Activated CD4-positive, alpha-beta T cell treated with anti-CD3 and anti-CD28 coated beads for 36 hours (primary cell): ENCODE data around the gene FXYD5. TPM values are rescaled to one million over a fixed set of nuclear protein-coding genes. Genes with fewer than 3 reads are reported as not detected.
A peak's percentile ranks its signal among the peaks of the same experiment; 100 is the strongest.
"Not testable (repeated sequence)": the region's sequence is repeated elsewhere in the genome, so short reads cannot be mapped to it uniquely, and the experiment has no call there.

Source experiments
- ATAC-seq: fragments of 200-7000 bp; cut with Tn5 transposase; one replicate; pipeline ENCODE4 v1.10.0; 2021; ENCODE audit warnings: mild to moderate bottlenecking, moderate library complexity
- CTCF ChIA-PET: fragments of 350-600 bp; sonication (Branson Sonifier 250); formaldehyde crosslinking; loops from one replicate; lab custom pipeline; 2021; ENCODE audit warnings: antibody characterized with exemption; lab: Charles Lee
- POLR2A ChIA-PET: fragments of 350-600 bp; sonication (Branson Sonifier 250); formaldehyde crosslinking; loops from one replicate; lab custom pipeline; 2021; ENCODE audit warnings: antibody characterized with exemption, inconsistent platforms; lab: Charles Lee
- DNase-seq: peaks from one replicate; pipeline ENCODE4 v3.0.0-alpha.2; 2020
- H3K27ac Mint-ChIP-seq: one replicate; pipeline ENCODE4 v1.8.0; 2021; ENCODE audit warnings: mixed read lengths
- H3K27me3 Mint-ChIP-seq: one replicate; pipeline ENCODE4 v1.8.0; 2021; ENCODE audit warnings: mixed read lengths
- H3K36me3 Mint-ChIP-seq: one replicate; pipeline ENCODE4 v1.8.0; 2021; ENCODE audit warnings: low read depth, mixed read lengths
- H3K4me1 Mint-ChIP-seq: one replicate; pipeline ENCODE4 v1.8.0; 2021; ENCODE audit warnings: mixed read lengths
- H3K4me3 Mint-ChIP-seq: one replicate; pipeline ENCODE4 v1.8.0; 2021; ENCODE audit warnings: mild to moderate bottlenecking, moderate library complexity, mixed read lengths
- H3K9me3 Mint-ChIP-seq: one replicate; pipeline ENCODE4 v1.8.0; 2021; ENCODE audit warnings: low read depth, mixed read lengths
- intact Hi-C, 2 experiments: fragments of 100-400 bp; cut with DNase I in 1 of 2; cut with micrococcal nuclease in 1 of 2; formaldehyde crosslinking; loops; one replicate each; pipeline versions ENCODE4 v1.14.2 to v1.15.1; 2022 to 2024; cut with DNase I, micrococcal nuclease
- total RNA-seq, 2 experiments: library from RNA; stranded (reverse); gene quantifications; one replicate each; pipeline ENCODE4 v1.2.3, GENCODE V29; 2021

The FXYD5 gene
- total RNA-seq, 2 experiments from 2014 or later: 261 to 358 TPM

DNA sequence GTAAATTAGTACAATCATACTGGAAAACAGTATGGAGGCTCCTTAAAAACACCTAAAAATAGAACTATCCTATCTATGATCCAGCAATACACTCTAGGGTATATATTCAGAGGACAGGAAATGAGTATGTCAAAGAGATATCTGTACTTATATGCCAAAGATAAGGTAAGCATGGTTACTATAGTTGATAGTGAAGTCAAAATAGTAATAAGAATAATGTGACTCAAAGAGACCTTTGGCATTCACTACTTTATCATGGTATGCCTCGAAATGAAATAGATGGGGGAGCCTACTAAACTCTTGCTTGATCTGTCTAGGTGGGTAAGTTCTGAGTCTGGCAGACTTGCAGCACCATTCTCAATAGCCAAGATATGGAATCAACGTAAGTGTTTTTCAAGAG, 30.3 kb downstream of the FXYD5 start:
- intact Hi-C loops: no loop called here
- peak; percentile 77 for ATAC-seq
- Mint-ChIP-seq H3K36me3 (no peaks in the 10 kb centered on the region), H3K4me3 (no peak overlapping the region), H3K4me1 (peaks cover 10% of the 10 kb centered on the region), H3K27me3 (no peaks in the 10 kb centered on the region), H3K27ac (no peak overlapping the region), H3K9me3 (peaks cover 9% of the 10 kb centered on the region)
- no peak for DNase-seq
- ChIA-PET CTCF (no interaction called here), POLR2A (no interaction called here)

DNA sequence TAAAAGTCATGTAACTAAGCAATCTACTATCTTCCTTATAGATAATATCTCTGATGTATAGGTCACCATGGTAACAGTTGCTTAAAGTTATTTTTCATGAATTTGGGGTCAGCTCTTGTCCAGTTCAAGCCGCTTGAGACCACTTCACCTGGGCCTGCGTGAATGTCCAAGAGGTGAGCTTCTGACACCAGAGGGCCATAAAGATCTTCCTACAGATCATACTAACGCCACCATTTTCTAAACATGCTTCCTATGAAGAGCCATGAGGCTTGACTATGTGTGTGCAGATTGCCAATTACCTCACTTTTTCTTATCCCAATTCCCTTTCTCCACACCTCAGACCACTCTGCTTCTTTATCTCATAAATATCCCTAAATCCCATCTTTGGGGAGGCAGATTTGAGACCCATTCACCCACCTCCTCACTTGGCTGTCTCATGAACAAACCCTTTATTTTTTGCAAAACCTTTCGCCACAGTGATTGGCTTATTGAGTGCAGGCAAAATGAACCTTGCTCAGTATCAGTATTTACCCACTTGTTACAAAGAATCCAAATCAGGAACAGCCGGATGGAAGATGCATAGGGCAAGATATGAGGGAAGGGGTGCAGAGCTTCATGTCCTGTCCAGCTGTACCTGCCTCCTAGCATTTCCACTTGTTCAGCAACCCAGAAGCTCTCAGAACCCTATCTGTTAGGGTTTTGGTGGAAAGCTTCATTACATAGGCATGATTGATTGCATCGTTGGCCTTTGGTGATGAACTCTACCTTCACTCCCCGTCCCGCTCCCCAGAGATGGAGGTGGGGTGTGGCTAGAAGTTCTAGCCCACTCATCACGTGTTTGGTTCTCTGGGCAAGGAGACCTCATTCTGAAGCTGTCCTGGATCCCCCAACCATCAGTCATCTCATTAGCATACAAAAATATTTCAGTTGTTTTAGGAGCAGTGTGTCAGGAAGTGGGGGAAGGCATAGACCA, 39.8 kb downstream of the FXYD5 start:
- no peak overlapping the region for H3K27ac Mint-ChIP-seq
- ChIA-PET CTCF (interaction anchor here (1.1 to 1.8 kb wide), 2 partner anchors 11 to 53 kb away, joined by 3 to 6 read pairs; no protein-coding TSS in a partner anchor), POLR2A (no interaction called here)
- no peaks in the 10 kb centered on the region for H3K27me3 Mint-ChIP-seq
- H3K4me1 Mint-ChIP-seq: peaks cover 3% of the 10 kb centered on the region
- intact Hi-C loops: no loop called here
- H3K36me3 Mint-ChIP-seq: no peaks in the 10 kb centered on the region
- ATAC-seq (no peak), DNase-seq (no peak)
- H3K9me3 Mint-ChIP-seq: peaks cover 2% of the 10 kb centered on the region
- no peak overlapping the region for H3K4me3 Mint-ChIP-seq

DNA sequence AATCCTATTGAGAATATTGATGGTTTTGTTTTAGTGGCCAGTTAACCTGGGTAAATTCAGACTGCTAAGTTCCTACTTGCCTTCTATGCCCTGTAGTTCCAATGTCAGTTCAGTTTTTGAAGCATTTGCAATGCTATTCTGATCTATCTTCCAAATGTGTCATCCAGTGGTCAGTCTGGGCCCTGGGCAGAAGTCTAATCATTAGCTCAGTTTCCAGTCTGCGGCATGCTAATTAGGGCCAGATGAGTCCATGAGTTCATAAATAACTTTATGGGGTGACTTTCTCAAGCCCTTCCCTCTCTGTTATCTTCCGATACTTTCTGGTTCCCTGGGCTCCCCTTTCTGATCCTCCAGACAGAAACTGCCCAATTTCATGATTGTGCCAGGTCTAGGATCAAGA, 41.3 kb downstream of the FXYD5 start:
- ChIA-PET POLR2A (no interaction called here), CTCF (interaction anchor here (1.8 kb wide), 1 partner anchor 55 kb away, joined by 6 read pairs; no protein-coding TSS in a partner anchor)
- H3K4me1 Mint-ChIP-seq: peaks cover 4% of the 10 kb centered on the region
- H3K36me3 Mint-ChIP-seq: no peaks in the 10 kb centered on the region
- H3K4me3 Mint-ChIP-seq: no peak overlapping the region
- DNase-seq (no peak), ATAC-seq (no peak)
- H3K9me3 Mint-ChIP-seq: peaks cover 2% of the 10 kb centered on the region
- intact Hi-C loops: no loop called here
- H3K27ac Mint-ChIP-seq: no peak overlapping the region
- no peaks in the 10 kb centered on the region for H3K27me3 Mint-ChIP-seq

DNA sequence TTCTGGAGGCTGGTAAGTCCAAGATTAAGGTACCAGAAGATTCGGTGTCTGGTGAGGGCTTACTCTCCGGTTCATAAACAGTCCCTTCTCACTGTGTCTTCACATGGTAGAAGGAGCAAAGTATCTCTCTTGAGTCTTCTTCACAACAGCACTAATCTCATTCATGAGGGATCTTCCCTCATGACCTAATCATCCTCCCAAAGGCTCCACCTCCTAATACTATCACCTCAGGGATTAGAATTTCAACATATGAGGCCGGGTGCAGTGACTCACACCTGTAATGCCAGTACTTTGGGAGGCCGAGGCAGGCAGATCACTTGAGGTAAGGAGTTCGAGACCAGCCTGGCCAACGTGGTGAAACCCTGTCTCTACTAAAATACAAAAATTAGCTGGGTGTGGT, 42.3 kb downstream of the FXYD5 start:
- H3K36me3 Mint-ChIP-seq, H3K4me3 Mint-ChIP-seq, H3K27me3 Mint-ChIP-seq, H3K9me3 Mint-ChIP-seq, CTCF ChIA-PET, DNase-seq, intact Hi-C loops, H3K27ac Mint-ChIP-seq, POLR2A ChIA-PET: not testable (repeated sequence)
- peaks cover 11% of the 10 kb centered on the region for H3K4me1 Mint-ChIP-seq
- peak; percentile 44 for ATAC-seq

DNA sequence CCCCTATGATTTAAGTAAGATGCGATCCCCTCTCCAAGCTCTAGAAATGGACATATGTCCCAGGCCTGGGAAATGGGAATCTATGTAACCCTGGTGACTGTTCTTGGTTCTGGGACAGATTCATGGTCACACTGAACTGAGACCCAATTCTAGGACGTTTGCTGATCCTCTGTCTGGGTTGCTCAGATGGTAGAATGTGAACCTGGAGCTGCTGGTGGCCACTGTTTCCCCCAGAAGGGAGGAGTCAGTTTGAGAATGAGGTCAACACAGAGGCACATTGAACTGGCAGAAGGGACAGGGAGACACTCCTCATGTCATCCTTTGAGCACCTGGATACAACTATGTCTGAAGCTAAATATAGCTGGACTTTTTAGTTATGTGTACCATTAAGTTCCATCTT, 44.9 kb downstream of the FXYD5 start:
- H3K4me3 Mint-ChIP-seq: no peak overlapping the region
- H3K27me3 Mint-ChIP-seq: no peaks in the 10 kb centered on the region
- H3K9me3 Mint-ChIP-seq: no peaks in the 10 kb centered on the region
- ChIA-PET POLR2A (no interaction called here), CTCF (interaction anchor here (0.7 to 1.2 kb wide), 5 partner anchors 8 to 73 kb away, joined by 3 to 5 read pairs (median 4); no protein-coding TSS in a partner anchor)
- no peaks in the 10 kb centered on the region for H3K36me3 Mint-ChIP-seq
- intact Hi-C loops: no loop called here
- DNase-seq: no peak
- peaks cover 31% of the 10 kb centered on the region for H3K4me1 Mint-ChIP-seq
- ATAC-seq: no peak
- H3K27ac Mint-ChIP-seq: no peak overlapping the region

DNA sequence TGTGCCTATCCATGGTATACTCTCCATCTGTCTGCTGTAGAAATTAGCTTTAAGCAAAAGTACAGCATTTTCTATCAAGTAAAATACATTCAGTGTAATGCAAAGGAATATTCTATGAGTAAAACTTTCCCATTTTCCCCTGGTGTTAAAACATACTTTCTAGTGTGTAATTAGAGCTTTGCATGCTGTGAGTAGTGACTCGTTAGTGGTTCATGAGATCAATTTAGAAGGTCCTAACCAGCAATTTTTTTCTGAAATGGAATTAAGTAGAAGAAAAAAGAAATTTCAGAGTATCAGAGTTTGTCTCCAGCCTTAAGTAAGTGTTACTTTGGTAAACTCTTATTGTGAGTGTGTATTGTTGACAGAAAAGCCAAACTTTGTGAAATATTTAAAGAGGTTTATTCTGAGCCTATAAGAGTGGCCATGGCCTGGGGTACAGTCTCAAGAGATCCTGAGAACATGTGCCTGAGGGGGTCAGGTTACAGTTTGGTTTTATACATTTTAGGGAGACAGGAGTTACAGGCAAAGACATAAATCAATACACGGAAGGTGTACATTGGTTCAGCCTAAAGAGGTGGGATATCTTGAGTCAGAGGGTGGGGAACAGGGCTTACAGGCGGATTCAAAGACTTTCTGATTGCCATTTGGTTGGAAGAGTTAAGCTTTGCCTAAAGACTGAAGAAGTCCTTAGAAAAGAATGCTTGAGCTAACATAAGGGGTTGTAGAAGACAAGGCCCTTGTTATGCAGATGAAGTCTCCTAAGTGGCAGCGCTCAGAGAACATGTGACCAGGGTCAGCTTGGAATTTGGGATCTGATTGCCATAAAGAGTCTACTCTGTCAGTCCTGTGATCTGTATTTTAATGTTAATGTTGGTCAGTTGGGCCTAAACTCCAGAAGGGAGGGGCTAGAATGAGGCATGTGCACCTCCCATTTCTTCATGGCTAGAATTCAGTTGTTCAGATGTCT, 48.5 kb downstream of the FXYD5 start:
- no peaks in the 10 kb centered on the region for H3K9me3 Mint-ChIP-seq
- DNase-seq: no peak
- ChIA-PET POLR2A (interaction anchor here (1.1 kb wide), 1 partner anchor 11 kb away, joined by 4 read pairs; no protein-coding TSS in a partner anchor), CTCF (interaction anchor here (0.6 to 1.1 kb wide), 5 partner anchors 14 to 156 kb away, joined by 3 to 4 read pairs (median 3); partner anchors contain the start of gene FXYD5)
- peaks cover 66% of the 10 kb centered on the region for H3K4me1 Mint-ChIP-seq
- H3K27ac Mint-ChIP-seq: peak overlapping the region; percentile 95
- no peak for ATAC-seq
- peaks cover 2% of the 10 kb centered on the region for H3K36me3 Mint-ChIP-seq
- H3K4me3 Mint-ChIP-seq: no peak overlapping the region
- no peaks in the 10 kb centered on the region for H3K27me3 Mint-ChIP-seq
- intact Hi-C loops: no loop called here

DNA sequence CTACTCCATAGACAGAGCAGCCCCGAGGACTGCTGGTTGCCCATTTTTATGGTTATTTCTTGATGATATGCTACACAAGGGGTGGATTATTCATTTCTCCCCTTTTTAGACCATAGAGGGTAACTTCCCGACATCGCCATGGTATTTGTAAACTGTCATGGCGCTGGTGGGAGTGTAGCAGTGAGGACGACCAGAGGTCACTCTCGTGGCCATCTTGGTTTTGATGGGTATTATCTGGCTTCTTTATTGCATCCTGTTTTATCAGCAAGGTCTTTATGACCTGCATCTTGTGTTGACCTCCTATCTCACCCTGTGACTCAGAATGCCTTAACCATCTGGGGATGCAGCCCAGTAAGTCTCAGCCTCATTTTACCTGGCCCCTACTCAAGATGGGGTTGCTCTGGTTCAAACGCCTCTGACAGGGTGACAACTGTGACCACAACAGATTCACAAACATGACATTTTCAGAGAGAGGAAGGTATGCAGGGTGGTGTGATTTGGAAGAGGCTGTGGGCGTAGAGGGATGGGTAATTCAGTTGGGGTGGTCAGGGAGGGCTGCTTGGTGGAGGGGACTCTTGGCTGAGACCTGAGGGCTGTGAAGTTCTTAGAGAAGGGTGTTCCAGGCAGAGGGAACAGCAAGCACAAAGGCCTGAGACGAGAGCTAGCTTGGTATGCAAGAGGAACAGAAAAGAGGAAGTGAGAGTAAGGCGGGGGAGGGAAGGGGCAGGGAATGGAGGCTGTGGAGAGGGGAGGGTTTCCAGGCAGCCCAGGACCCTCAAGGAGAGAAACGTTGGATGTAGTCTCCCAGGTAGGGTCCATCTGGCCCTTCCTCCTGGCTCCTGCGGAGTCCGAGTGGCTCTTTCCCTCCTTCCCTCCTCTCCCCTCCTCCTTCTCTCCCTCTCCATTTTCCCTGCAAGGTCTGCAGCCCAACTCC, 50.5 kb downstream of the FXYD5 start:
- H3K9me3 Mint-ChIP-seq: no peaks in the 10 kb centered on the region
- peak; percentile 39 for DNase-seq
- ChIA-PET POLR2A (no interaction called here), CTCF (no interaction called here)
- H3K36me3 Mint-ChIP-seq: peaks cover 2% of the 10 kb centered on the region
- peaks cover 76% of the 10 kb centered on the region for H3K4me1 Mint-ChIP-seq
- no peaks in the 10 kb centered on the region for H3K27me3 Mint-ChIP-seq
- no peak overlapping the region for H3K4me3 Mint-ChIP-seq
- peak overlapping the region; percentile 90 for H3K27ac Mint-ChIP-seq
- intact Hi-C loops: no loop called here
- peak; percentile 53 for ATAC-seq

DNA sequence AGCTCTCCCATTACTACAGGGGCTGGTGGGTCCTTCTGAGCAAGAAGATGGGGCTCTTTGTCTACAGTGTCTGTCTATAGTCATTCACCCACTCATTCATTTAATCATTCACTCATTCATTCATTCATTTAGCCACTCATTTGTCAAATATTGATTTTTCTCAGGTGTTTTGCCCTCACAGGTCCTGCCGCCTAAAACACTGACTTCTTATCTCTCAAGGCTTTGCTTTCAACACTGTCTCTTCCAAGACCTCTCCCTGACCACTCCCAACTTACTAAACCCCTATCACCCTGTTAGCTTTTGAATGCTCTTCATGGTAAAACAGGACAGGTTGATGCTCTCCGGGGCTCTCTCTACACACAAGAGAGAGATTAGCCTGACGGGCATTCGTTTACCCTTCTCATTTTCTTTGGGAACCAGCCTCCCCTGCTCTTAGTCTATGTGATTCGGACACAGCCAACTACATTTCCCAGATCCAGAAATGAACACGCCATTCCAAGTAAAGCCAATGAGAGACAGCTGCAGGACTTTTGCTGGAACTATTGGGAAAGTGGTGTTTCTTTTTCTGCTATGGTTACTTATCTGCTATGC, 51.3 kb downstream of the FXYD5 start:
- intact Hi-C loops: no loop called here
- peaks cover 77% of the 10 kb centered on the region for H3K4me1 Mint-ChIP-seq
- H3K27ac Mint-ChIP-seq: peak overlapping the region; percentile 81
- POLR2A ChIA-PET: no interaction called here
- H3K4me3 Mint-ChIP-seq: no peak overlapping the region
- DNase-seq: no peak
- H3K9me3 Mint-ChIP-seq: no peaks in the 10 kb centered on the region
- no peak for ATAC-seq
- H3K27me3 Mint-ChIP-seq: no peaks in the 10 kb centered on the region
- CTCF ChIA-PET: interaction anchor here (1.0 kb wide), 1 partner anchor 62 kb away, joined by 3 read pairs; no protein-coding TSS in a partner anchor
- peaks cover 2% of the 10 kb centered on the region for H3K36me3 Mint-ChIP-seq

DNA sequence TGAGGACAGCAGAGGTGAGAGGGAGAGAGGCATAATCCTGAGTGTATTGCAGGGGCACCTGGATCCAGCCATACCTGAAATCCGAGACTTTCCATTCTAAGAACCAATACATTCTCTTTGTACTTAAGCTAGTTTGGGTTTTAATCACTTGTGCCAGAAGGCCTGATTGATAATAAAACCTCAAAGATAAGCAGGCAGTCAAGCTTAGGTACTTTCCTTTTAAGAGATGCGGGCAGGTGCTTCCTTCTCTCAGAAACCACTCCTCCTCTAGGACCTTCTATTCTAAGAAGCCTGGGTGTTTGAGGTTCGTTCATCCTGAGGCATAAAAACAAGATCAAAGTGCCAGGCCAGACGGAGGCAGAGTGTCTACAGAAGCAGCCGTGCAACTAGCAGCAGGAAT, 51.8 kb downstream of the FXYD5 start:
- Mint-ChIP-seq H3K36me3 (peaks cover 2% of the 10 kb centered on the region), H3K9me3 (no peaks in the 10 kb centered on the region), H3K4me3 (no peak overlapping the region), H3K27me3 (no peaks in the 10 kb centered on the region), H3K4me1 (peaks cover 77% of the 10 kb centered on the region), H3K27ac (peak overlapping the region; percentile 81)
- DNase-seq: peak; percentile 55
- peak; percentile 57 for ATAC-seq
- CTCF ChIA-PET: interaction anchor here (0.5 to 1.4 kb wide), 3 partner anchors 52 to 64 kb away, joined by 3 to 4 read pairs (median 3); partner anchors contain the start of genes FXYD5 and FXYD7
- intact Hi-C loops: no loop called here
- POLR2A ChIA-PET: interaction anchor here (0.6 kb wide), 1 partner anchor 22 kb away, joined by 6 read pairs; no protein-coding TSS in a partner anchor

DNA sequence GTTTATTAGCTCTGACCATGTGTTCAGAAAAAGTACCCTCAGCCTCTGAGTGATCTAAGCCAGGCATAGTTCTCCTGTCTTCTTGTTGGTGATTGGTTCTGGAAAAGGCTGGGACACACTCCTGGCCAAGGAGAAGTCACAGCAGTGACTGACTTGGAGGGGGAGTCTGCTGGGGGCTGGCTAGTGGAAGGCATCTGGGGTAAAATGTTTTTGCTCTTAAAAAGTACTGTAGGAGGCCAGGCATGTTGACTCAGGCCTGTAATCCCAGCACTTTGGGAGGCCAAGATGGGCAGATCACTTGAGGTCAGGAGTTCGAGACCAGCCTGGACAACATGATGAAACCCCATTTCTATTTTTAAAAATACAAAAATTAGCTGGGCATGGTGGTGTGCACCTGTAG, 52.3 kb downstream of the FXYD5 start:
- CTCF ChIA-PET: interaction anchor here (0.5 to 1.4 kb wide), 3 partner anchors 53 to 64 kb away, joined by 3 to 4 read pairs (median 3); partner anchors contain the start of genes FXYD5 and FXYD7

More for the DNA sequence above, 52.3 kb downstream of the FXYD5 start:
- no peak for DNase-seq
- Mint-ChIP-seq H3K27me3 (no peaks in the 10 kb centered on the region), H3K4me1 (peaks cover 79% of the 10 kb centered on the region), H3K27ac (peak overlapping the region; percentile 81), H3K9me3 (no peaks in the 10 kb centered on the region), H3K36me3 (peaks cover 2% of the 10 kb centered on the region), H3K4me3 (no peak overlapping the region)
- no peak for ATAC-seq
- intact Hi-C loops: no loop called here
- POLR2A ChIA-PET: interaction anchor here (0.6 kb wide), 1 partner anchor 23 kb away, joined by 6 read pairs; no protein-coding TSS in a partner anchor
